K562 (cell line): ENCODE results near the gene PDCD1. TPM values are rescaled to one million over a fixed set of nuclear protein-coding genes. Genes with fewer than 3 reads are reported as not detected.

Experiments used
- ERF ChIP-seq: fragments of 450-650 bp; formaldehyde crosslinking; IDR thresholded peaks from 2 replicates; pipeline ENCODE4 v1.4.0; 2020; ENCODE audit warnings: mild to moderate bottlenecking, mixed read lengths
- MAFK ChIP-seq: IDR thresholded peaks from 2 replicates; pipeline ENCODE4 v1.6.1; 2011; ENCODE audit warnings: low read length, improper control_type of control experiment
- NUFIP1 ChIP-seq: fragments of 450-650 bp; IDR thresholded peaks from 2 replicates; pipeline ENCODE4 v1.6.1; 2018; ENCODE audit not compliant: partially characterized antibody
- SFPQ ChIP-seq: fragments of 200-400 bp; formaldehyde crosslinking; IDR thresholded peaks from 2 replicates; pipeline ENCODE4 v1.6.1; 2017; ENCODE audit warnings: mild to moderate bottlenecking, low read depth, low read length, moderate library complexity
- SMARCA4 ChIP-seq: fragments of 450-650 bp; IDR thresholded peaks from 2 replicates; pipeline ENCODE4 v1.6.1; 2016
- SP1 ChIP-seq: sonication (generic); formaldehyde crosslinking; IDR thresholded peaks from 2 replicates; pipeline ENCODE4 v1.8.1; 2022; ENCODE audit warnings: mild to moderate bottlenecking, missing genetic modification reagents
- SRSF3 ChIP-seq: fragments of 200-400 bp; formaldehyde crosslinking; IDR thresholded peaks from 2 replicates; pipeline ENCODE4 v1.6.1; 2016; ENCODE audit warnings: mild to moderate bottlenecking, low read length, moderate library complexity; ENCODE audit not compliant: insufficient read depth
- TEAD4 ChIP-seq, 2 experiments: sonication (generic) in 1 of 2; formaldehyde crosslinking in 1 of 2; IDR thresholded peaks; 2 replicates each; pipeline versions ENCODE4 v1.6.1 to v1.8.0; 2012 to 2022; ENCODE audit warnings: borderline replicate concordance in 1 of 2, inconsistent platforms in 1 of 2, low read length in 1 of 2, mild to moderate bottlenecking in 1 of 2, missing genetic modification reagents in 1 of 2
- TFE3 ChIP-seq: fragments of 450-650 bp; formaldehyde crosslinking; IDR thresholded peaks from 2 replicates; pipeline ENCODE4 v1.4.0; 2020; ENCODE audit warnings: mild to moderate bottlenecking, mixed read lengths
- U2AF1 ChIP-seq: fragments of 200-400 bp; formaldehyde crosslinking; optimal IDR thresholded peaks from 2 replicates; pipeline ENCODE3; 2017; ENCODE audit warnings: mild to moderate bottlenecking, low read depth, low read length, moderate library complexity
- ZBTB7A ChIP-seq: IDR thresholded peaks from 2 replicates; pipeline ENCODE4 v1.6.1; 2011; ENCODE audit warnings: low read depth, mild to moderate bottlenecking, low read length, moderate library complexity, borderline replicate concordance; ENCODE audit not compliant: control insufficient read depth
- ZNF395 ChIP-seq: fragments of 200-800 bp; sonication (Bioruptor generic); IDR thresholded peaks from 2 replicates; pipeline ENCODE4 v1.6.1; 2017; ENCODE audit warnings: missing genetic modification characterization, missing compliant biosample characterization
- ZNF431 ChIP-seq: sonication (generic); formaldehyde crosslinking; IDR thresholded peaks from 2 replicates; pipeline ENCODE4 v1.8.0; 2022; ENCODE audit warnings: mild to moderate bottlenecking, missing genetic modification reagents
- ZNF696 ChIP-seq: fragments of 250-450 bp; sonication (Bioruptor Pico); conservative IDR thresholded peaks from 2 replicates; pipeline ENCODE4 v1.4.0; 2020; ENCODE audit warnings: mild to moderate bottlenecking, moderate library complexity
- ZNF76 ChIP-seq: fragments of 250-450 bp; sonication (Bioruptor Pico); IDR thresholded peaks from 2 replicates; pipeline ENCODE4 v1.4.0; 2020; ENCODE audit warnings: mild to moderate bottlenecking, moderate library complexity, borderline replicate concordance
- ZSCAN29 ChIP-seq: fragments of 450-650 bp; IDR thresholded peaks from 2 replicates; pipeline ENCODE4 v1.6.1; 2017
- polyA plus RNA-seq, 8 experiments: library from polyadenylated mRNA; depleted of rRNA in 4 of 8; stranded (reverse) in 5 of 8; unstranded in 3 of 8; fragments of >200 nt; fragmentation: Nextera tagmentation in 2 of 8; fragmentation: Illumina TruSeq in 1 of 8; extraction: Ambion mirVana in 2 of 8; extraction: Trizol in 1 of 8; gene quantifications; 2 replicates each; pipeline versions ENCODE4 v1.2.1 to v1.2.3, GENCODE V29; 2011 to 2014; ENCODE audit warnings: inconsistent platforms in 1 of 8, missing spikeins in 1 of 8
- total RNA-seq, 7 experiments: library from RNA; depleted of rRNA in 6 of 7; stranded (reverse); fragments of >200 nt in 6 of 7; fragmentation: Illumina TruSeq in 2 of 7; extraction: Trizol in 2 of 7; gene quantifications; 2 replicates each; pipeline versions ENCODE4 v1.2.1 to v1.2.3, GENCODE V29; 2011 to 2021; ENCODE audit warnings: low replicate concordance in 1 of 7
- TF ChIP-seq, protein P1 (sequence below): fragments of 450-650 bp; formaldehyde crosslinking; IDR thresholded peaks from 2 replicates; pipeline ENCODE4 v1.4.0; 2020; ENCODE audit warnings: mild to moderate bottlenecking, moderate library complexity
- TF ChIP-seq, protein P2 (sequence below), 2 experiments: fragments of 450-650 bp in 1 of 2; sonication (generic) in 1 of 2; formaldehyde crosslinking; conservative IDR thresholded peaks; 2 replicates each; pipeline versions ENCODE4 v1.4.0 to v1.8.1; 2020 to 2022; ENCODE audit warnings: mild to moderate bottlenecking in 1 of 2, missing genetic modification reagents in 1 of 2
- TF ChIP-seq, protein P3 (sequence below): fragments of 250-450 bp; sonication (Bioruptor Pico); IDR thresholded peaks from 2 replicates; pipeline ENCODE4 v1.8.0; 2022; ENCODE audit warnings: moderate library complexity, mild to moderate bottlenecking, inconsistent platforms

The PDCD1 gene
- total and polyA plus RNA-seq, 9 of the 15 experiments (the other 6 are each of a cell fraction or from before 2014, with no cell fraction given) = 0.15 to 2.5 (median 1.0) TPM; not detected in 2

DNA sequence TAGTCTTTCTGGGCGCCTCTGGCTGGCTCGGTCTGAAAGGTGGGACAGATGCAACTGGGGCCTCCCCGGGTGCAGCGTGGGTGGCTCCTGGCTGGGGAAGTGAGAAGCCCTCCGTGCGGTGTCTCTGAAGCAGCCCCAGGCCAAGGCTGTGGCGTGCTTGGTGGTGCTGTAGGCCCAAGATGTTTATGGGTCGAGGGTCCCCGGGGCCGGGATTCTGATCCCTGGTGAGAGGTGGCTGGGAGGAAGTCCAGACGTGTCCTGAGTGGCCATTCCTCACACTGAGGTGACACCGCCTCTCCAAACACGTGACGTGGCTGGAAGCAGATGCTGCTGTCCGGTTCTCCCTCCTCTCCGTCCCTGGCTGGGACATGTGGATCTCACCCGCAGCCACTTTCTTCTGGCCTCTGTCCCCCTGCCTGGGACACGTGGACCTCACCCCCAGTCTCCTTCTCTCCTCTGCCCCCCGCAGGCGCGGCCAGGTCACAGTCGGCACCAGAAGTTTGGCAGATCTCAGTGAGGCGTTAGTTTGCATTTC, 23.5 kb upstream of the PDCD1 start (continued):
- TF ChIP-seq SFPQ (no peak), SMARCA4 (0 out of 2 replicates have a peak, but pooled peaks have one; percentile 24), ZNF76 (CRISPR knock-in tag) (no peak), U2AF1 (no peak), ZSCAN29 (no peak), ERF (CRISPR knock-in tag) (no peak), ZBTB7A (peak; percentile 44; the same call in 1 of the 2 replicates), TEAD4 (IDR thresholded peaks at IDR 0.05; ENCODE audit: low read length) (no peak), TEAD4 (CRISPR knock-in tag; IDR thresholded peaks at IDR 0.05; ENCODE audit: borderline replicate concordance) (no peak), ZNF395 (CRISPR knock-in tag) (no peak), SRSF3 (no peak), SP1 (CRISPR knock-in tag) (no peak), NUFIP1 (no peak), MAFK (no peak), ZNF696 (CRISPR knock-in tag) (no peak), TFE3 (CRISPR knock-in tag) (no peak), ZNF431 (CRISPR knock-in tag) (no peak)
- TF ChIP-seq, protein P1, sequence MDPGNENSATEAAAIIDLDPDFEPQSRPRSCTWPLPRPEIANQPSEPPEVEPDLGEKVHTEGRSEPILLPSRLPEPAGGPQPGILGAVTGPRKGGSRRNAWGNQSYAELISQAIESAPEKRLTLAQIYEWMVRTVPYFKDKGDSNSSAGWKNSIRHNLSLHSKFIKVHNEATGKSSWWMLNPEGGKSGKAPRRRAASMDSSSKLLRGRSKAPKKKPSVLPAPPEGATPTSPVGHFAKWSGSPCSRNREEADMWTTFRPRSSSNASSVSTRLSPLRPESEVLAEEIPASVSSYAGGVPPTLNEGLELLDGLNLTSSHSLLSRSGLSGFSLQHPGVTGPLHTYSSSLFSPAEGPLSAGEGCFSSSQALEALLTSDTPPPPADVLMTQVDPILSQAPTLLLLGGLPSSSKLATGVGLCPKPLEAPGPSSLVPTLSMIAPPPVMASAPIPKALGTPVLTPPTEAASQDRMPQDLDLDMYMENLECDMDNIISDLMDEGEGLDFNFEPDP (CRISPR knock-in tag) = no peak
- TF ChIP-seq, protein P2, sequence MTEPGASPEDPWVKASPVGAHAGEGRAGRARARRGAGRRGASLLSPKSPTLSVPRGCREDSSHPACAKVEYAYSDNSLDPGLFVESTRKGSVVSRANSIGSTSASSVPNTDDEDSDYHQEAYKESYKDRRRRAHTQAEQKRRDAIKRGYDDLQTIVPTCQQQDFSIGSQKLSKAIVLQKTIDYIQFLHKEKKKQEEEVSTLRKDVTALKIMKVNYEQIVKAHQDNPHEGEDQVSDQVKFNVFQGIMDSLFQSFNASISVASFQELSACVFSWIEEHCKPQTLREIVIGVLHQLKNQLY (CRISPR knock-in tag; conservative IDR thresholded peaks at IDR 0.05) = no peak
- TF ChIP-seq, protein P3, sequence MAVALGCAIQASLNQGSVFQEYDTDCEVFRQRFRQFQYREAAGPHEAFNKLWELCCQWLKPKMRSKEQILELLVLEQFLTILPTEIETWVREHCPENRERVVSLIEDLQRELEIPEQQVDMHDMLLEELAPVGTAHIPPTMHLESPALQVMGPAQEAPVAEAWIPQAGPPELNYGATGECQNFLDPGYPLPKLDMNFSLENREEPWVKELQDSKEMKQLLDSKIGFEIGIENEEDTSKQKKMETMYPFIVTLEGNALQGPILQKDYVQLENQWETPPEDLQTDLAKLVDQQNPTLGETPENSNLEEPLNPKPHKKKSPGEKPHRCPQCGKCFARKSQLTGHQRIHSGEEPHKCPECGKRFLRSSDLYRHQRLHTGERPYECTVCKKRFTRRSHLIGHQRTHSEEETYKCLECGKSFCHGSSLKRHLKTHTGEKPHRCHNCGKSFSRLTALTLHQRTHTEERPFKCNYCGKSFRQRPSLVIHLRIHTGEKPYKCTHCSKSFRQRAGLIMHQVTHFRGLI = no peak
